ENCODE data around the gene MAP3K19.

The MAP3K19 gene

GRCh38 chr2:135030826-135031225 is 16.4 kb downstream of the MAP3K19 start:
- Histone ChIP-seq H3K36me3 (replicated peaks) (no peaks in the 10 kb centered on the region), H3K4me3 (no peak overlapping the region), H3K4me1 (no peaks in the 10 kb centered on the region), H3K9me3 (no peaks in the 10 kb centered on the region), H3K27me3 (ENCODE audit: low read depth) (no peaks in the 10 kb centered on the region)
- no peak for DNase-seq (ENCODE audit: low spot score in 2 of 2)
- in situ Hi-C loops (cut with MboI; ENCODE audit: low sequenced_read_pairs): no loop called here

GRCh38 chr2:135029481-135030134 is 17.6 kb downstream of the MAP3K19 start:
- H3K4me1 ChIP-seq: no peaks in the 10 kb centered on the region
- no peak overlapping the region for H3K4me3 ChIP-seq
- no peaks in the 10 kb centered on the region for H3K9me3 ChIP-seq
- H3K36me3 ChIP-seq (replicated peaks): no peaks in the 10 kb centered on the region
- H3K27me3 ChIP-seq (ENCODE audit: low read depth): no peaks in the 10 kb centered on the region
- in situ Hi-C loops (cut with MboI; ENCODE audit: low sequenced_read_pairs): no loop called here
- DNase-seq (ENCODE audit: low spot score in 2 of 2): no peak

GRCh38 chr2:135023886-135024485 is 23.3 kb downstream of the MAP3K19 start:
- H3K27me3 ChIP-seq (ENCODE audit: low read depth): no peaks in the 10 kb centered on the region
- no peak for DNase-seq (ENCODE audit: low spot score in 2 of 2)
- no peaks in the 10 kb centered on the region for H3K4me1 ChIP-seq
- H3K9me3 ChIP-seq: no peaks in the 10 kb centered on the region
- H3K4me3 ChIP-seq: no peak overlapping the region
- in situ Hi-C loops (cut with MboI; ENCODE audit: low sequenced_read_pairs): no loop called here
- no peaks in the 10 kb centered on the region for H3K36me3 ChIP-seq (replicated peaks)

- in situ Hi-C loops (cut with MboI; ENCODE audit: low sequenced_read_pairs): no loop called here
Measured at GRCh38 chr2:135022952-135023880, 24.0 kb downstream of the MAP3K19 start.

GRCh38 chr2:135021618-135022017 is 25.6 kb downstream of the MAP3K19 start:
- no peak overlapping the region for H3K4me3 ChIP-seq
- in situ Hi-C loops (cut with MboI; ENCODE audit: low sequenced_read_pairs): no loop called here
- DNase-seq (ENCODE audit: low spot score in 2 of 2): no peak
- H3K4me1 ChIP-seq: no peaks in the 10 kb centered on the region
- H3K36me3 ChIP-seq (replicated peaks): no peaks in the 10 kb centered on the region
- no peaks in the 10 kb centered on the region for H3K27me3 ChIP-seq (ENCODE audit: low read depth)
- no peaks in the 10 kb centered on the region for H3K9me3 ChIP-seq

More at GRCh38 chr2:135022952-135023880, 24.0 kb downstream of the MAP3K19 start:
- Histone ChIP-seq H3K36me3 (replicated peaks) (no peaks in the 10 kb centered on the region), H3K27me3 (ENCODE audit: low read depth) (no peaks in the 10 kb centered on the region), H3K4me3 (no peak overlapping the region), H3K9me3 (no peaks in the 10 kb centered on the region), H3K4me1 (no peaks in the 10 kb centered on the region)
- no peak for DNase-seq (ENCODE audit: low spot score in 2 of 2)

- Histone ChIP-seq H3K4me1 (no peaks in the 10 kb centered on the region), H3K27me3 (ENCODE audit: low read depth) (no peaks in the 10 kb centered on the region), H3K9me3 (0 out of 2 replicates have a peak, but pooled peaks cover 2% of the 10 kb centered on the region), H3K36me3 (replicated peaks) (no peaks in the 10 kb centered on the region), H3K4me3 (no peak overlapping the region)
- in situ Hi-C loops (cut with MboI; ENCODE audit: low sequenced_read_pairs): no loop called here
- DNase-seq (ENCODE audit: low spot score in 2 of 2): no peak
Measured at GRCh38 chr2:135011633-135012032, 35.6 kb downstream of the MAP3K19 start.

DNA sequence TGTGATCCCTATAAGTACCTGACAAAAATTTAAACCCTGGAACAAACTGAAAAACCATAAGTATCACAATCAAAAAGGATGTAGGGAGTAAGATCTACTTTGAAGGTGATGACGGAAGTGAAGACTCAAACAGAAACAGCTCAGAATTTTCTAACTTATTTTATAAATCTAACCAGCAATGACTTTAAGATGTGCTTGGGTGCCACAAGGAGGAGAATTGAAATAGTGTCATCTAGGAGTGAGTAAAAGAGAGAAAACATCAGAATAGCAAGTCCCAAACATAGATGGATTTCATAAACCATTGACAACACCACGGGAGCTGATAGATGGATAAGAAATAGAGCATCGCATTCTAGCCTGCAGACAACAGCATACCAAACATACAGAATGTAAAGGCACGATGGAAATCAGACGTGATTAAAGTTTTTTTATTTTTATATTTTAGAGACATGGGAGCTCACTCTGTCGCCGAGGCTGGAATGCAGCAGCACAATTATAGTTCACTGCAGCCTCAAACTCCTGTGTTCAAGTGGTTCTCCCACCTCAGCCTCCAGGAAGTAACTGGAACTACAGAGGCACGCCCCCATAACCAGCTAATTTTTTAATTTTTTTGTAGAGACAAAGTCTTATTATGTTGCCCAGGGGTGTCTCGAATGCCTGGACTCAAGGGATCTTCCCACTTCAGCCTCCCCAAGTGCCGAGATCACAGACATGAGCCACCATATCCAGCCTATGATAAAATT is 36.9 kb downstream of the MAP3K19 start:
- DNase-seq (ENCODE audit: low spot score in 2 of 2): no peak
- no peak overlapping the region for H3K4me3 ChIP-seq
- H3K27me3 ChIP-seq (ENCODE audit: low read depth): no peaks in the 10 kb centered on the region; the same call in 1 of the 2 replicates
- no peaks in the 10 kb centered on the region for H3K4me1 ChIP-seq
- in situ Hi-C loops (cut with MboI; ENCODE audit: low sequenced_read_pairs): no loop called here
- H3K36me3 ChIP-seq (replicated peaks): no peaks in the 10 kb centered on the region
- H3K9me3 ChIP-seq: no peaks in the 10 kb centered on the region

GRCh38 chr2:135009339-135009738 is 37.9 kb downstream of the MAP3K19 start:
- Histone ChIP-seq H3K4me1 (no peaks in the 10 kb centered on the region), H3K4me3 (no peak overlapping the region), H3K9me3 (no peaks in the 10 kb centered on the region), H3K36me3 (replicated peaks) (no peaks in the 10 kb centered on the region), H3K27me3 (ENCODE audit: low read depth) (peaks cover 3% of the 10 kb centered on the region; the same call in 1 of the 2 replicates)
- no peak for DNase-seq (ENCODE audit: low spot score in 2 of 2)
- in situ Hi-C loops (cut with MboI; ENCODE audit: low sequenced_read_pairs): no loop called here

DNA sequence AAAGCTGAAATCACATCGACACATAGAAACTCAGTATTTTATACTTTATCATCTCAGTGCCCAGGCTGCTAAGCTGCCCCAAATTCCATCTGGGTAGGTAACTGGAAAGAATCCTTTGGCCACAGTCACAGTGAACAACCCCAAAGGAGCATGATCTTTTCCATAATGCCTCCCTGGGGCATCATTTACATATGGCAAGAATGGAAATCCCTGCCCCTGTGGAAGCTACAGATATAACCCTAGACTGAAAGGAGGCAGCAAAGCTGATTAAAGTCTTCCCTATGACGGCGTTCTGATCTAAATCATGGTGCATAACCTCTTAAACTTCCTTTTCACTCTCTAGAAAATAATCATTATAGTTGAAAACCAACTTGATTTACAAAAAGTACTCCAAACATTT is 41.5 kb downstream of the MAP3K19 start:
- in situ Hi-C loops (cut with MboI; ENCODE audit: low sequenced_read_pairs): no loop called here
- Histone ChIP-seq H3K36me3 (replicated peaks) (no peaks in the 10 kb centered on the region), H3K4me3 (no peak overlapping the region), H3K4me1 (no peaks in the 10 kb centered on the region), H3K9me3 (no peaks in the 10 kb centered on the region), H3K27me3 (ENCODE audit: low read depth) (peaks cover 3% of the 10 kb centered on the region; the same call in 1 of the 2 replicates)
- DNase-seq (ENCODE audit: low spot score in 2 of 2): no peak

GRCh38 chr2:135004005-135004746 is 43.1 kb downstream of the MAP3K19 start:
- no peaks in the 10 kb centered on the region for H3K36me3 ChIP-seq (replicated peaks)
- H3K4me1 ChIP-seq: no peaks in the 10 kb centered on the region
- DNase-seq (ENCODE audit: low spot score in 2 of 2): peak; percentile 69 to 84
- H3K4me3 ChIP-seq: no peak overlapping the region
- peaks cover 3% of the 10 kb centered on the region; the same call in 1 of the 2 replicates for H3K27me3 ChIP-seq (ENCODE audit: low read depth)
- H3K9me3 ChIP-seq: no peaks in the 10 kb centered on the region
- in situ Hi-C loops (cut with MboI; ENCODE audit: low sequenced_read_pairs): no loop called here

DNA sequence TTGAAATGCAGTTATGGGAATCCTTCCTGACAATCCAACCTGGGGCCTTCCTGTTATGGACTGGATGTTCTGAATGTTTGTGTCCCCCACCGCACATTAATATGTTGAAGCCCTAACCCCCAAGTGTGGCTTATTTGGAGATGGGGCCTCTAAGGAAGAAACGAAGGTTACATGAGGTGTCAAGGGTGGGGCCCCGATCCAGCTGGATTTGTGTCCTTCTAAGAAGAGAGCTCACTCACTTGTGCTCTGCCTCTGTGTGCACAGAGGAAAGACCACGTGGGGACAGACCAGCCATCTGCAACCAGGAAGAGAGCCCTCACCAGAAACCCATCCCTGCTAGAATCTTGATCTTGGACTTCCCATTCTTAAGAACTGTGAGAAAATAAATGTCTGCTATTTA is 44.4 kb downstream of the MAP3K19 start:
- Histone ChIP-seq H3K36me3 (replicated peaks) (no peaks in the 10 kb centered on the region), H3K4me1 (no peaks in the 10 kb centered on the region), H3K27me3 (ENCODE audit: low read depth) (peaks cover 3% of the 10 kb centered on the region; the same call in 1 of the 2 replicates), H3K4me3 (no peak overlapping the region), H3K9me3 (no peaks in the 10 kb centered on the region)
- no peak for DNase-seq (ENCODE audit: low spot score in 2 of 2)
- in situ Hi-C loops (cut with MboI; ENCODE audit: low sequenced_read_pairs): no loop called here

DNA sequence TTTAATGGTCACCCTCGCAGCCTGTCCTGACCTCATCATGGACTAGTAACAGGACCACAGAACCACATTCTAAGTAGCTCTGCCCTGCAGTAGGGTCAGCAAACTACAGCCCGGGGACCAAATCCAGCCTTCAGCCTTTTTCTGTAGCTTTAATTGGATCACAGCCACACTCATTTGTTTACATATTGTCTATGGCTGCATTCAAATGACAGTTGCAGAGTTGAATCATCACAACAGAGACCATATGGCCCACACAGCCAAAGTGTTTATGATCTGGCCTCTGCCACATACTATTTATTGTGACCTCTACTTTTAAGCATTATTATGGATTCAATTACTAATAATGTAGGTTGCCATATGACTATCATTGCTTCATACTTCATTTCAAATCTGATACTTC is 47.7 kb downstream of the MAP3K19 start:
- Histone ChIP-seq H3K27me3 (ENCODE audit: low read depth) (no peaks in the 10 kb centered on the region), H3K36me3 (replicated peaks) (no peaks in the 10 kb centered on the region)
- in situ Hi-C loops (cut with MboI; ENCODE audit: low sequenced_read_pairs): loop anchor here (10.0 to 25.0 kb wide), 2 partner anchors 715 to 1388 kb away; no protein-coding TSS in a partner anchor

More for the DNA sequence above, 47.7 kb downstream of the MAP3K19 start:
- DNase-seq (ENCODE audit: low spot score in 2 of 2): no peak
- Histone ChIP-seq H3K9me3 (no peaks in the 10 kb centered on the region), H3K4me3 (no peak overlapping the region), H3K4me1 (no peaks in the 10 kb centered on the region)
